Measurements from ENCODE around the gene BARHL2.

The BARHL2 gene

GRCh38 chr1:90710579-90711536, 6.2 kb downstream of the BARHL2 start:
- Histone ChIP-seq H3K4me3 (ENCODE audit: low read length in 2 of 2) (no peak overlapping the region), H3K4me1 (ENCODE audit: control insufficient read depth in 2 of 2, insufficient read depth in 2 of 2, low read length in 2 of 2) (peaks cover 0 to 2% of the 10 kb centered on the region in 2 donors), H3K9me3 (ENCODE audit: control insufficient read depth in 2 of 2, low read length in 2 of 2) (no peaks in the 10 kb centered on the region), H3K36me3 (ENCODE audit: control insufficient read depth in 2 of 2, insufficient read depth in 2 of 2, low read length in 2 of 2) (no peaks in the 10 kb centered on the region), H3K27me3 (ENCODE audit: control insufficient read depth in 2 of 2, insufficient read depth in 2 of 2, low read length in 2 of 2) (peaks cover 78 to 88% of the 10 kb centered on the region in 2 donors), H3K9ac (ENCODE audit: low read depth in 1 of 2, low read length in 2 of 2) (no peak overlapping the region), H3K27ac (ENCODE audit: low read depth in 2 of 2, low read length in 2 of 2) (no peak overlapping the region)

- H3K4me1 ChIP-seq (ENCODE audit: control insufficient read depth in 2 of 2, insufficient read depth in 2 of 2, low read length in 2 of 2) = peaks cover 0 to 2% of the 10 kb centered on the region in 2 donors
- H3K4me3 ChIP-seq (ENCODE audit: low read length in 2 of 2) = no peak overlapping the region
- H3K9ac ChIP-seq (ENCODE audit: low read depth in 1 of 2, low read length in 2 of 2) = no peak overlapping the region
- no peaks in the 10 kb centered on the region for H3K9me3 ChIP-seq (ENCODE audit: control insufficient read depth in 2 of 2, low read length in 2 of 2)
- no peaks in the 10 kb centered on the region for H3K36me3 ChIP-seq (ENCODE audit: control insufficient read depth in 2 of 2, insufficient read depth in 2 of 2, low read length in 2 of 2)
- no peak overlapping the region for H3K27ac ChIP-seq (ENCODE audit: low read depth in 2 of 2, low read length in 2 of 2)
- H3K27me3 ChIP-seq (ENCODE audit: control insufficient read depth in 2 of 2, insufficient read depth in 2 of 2, low read length in 2 of 2) = peaks cover 77 to 91% of the 10 kb centered on the region in 2 donors
Observed at GRCh38 chr1:90709535-90709934, 7.6 kb downstream of the BARHL2 start.

- Histone ChIP-seq H3K27me3 (ENCODE audit: control insufficient read depth in 2 of 2, insufficient read depth in 2 of 2, low read length in 2 of 2) (peaks cover 73 to 88% of the 10 kb centered on the region in 2 donors), H3K27ac (ENCODE audit: low read depth in 2 of 2, low read length in 2 of 2) (no peak overlapping the region), H3K9ac (ENCODE audit: low read depth in 1 of 2, low read length in 2 of 2) (no peak overlapping the region), H3K4me1 (ENCODE audit: control insufficient read depth in 2 of 2, insufficient read depth in 2 of 2, low read length in 2 of 2) (peaks cover 0 to 2% of the 10 kb centered on the region in 2 donors), H3K4me3 (ENCODE audit: low read length in 2 of 2) (no peak overlapping the region), H3K36me3 (ENCODE audit: control insufficient read depth in 2 of 2, insufficient read depth in 2 of 2, low read length in 2 of 2) (no peaks in the 10 kb centered on the region), H3K9me3 (ENCODE audit: control insufficient read depth in 2 of 2, low read length in 2 of 2) (no peaks in the 10 kb centered on the region)
Observed at GRCh38 chr1:90708826-90709225, 8.3 kb downstream of the BARHL2 start.

GRCh38 chr1:90708236-90708786, 8.8 kb downstream of the BARHL2 start:
- H3K27ac ChIP-seq (ENCODE audit: low read depth in 2 of 2, low read length in 2 of 2) = no peak overlapping the region
- no peak overlapping the region for H3K9ac ChIP-seq (ENCODE audit: low read depth in 1 of 2, low read length in 2 of 2)
- H3K4me3 ChIP-seq (ENCODE audit: low read length in 2 of 2) = no peak overlapping the region
- H3K9me3 ChIP-seq (ENCODE audit: control insufficient read depth in 2 of 2, low read length in 2 of 2) = no peaks in the 10 kb centered on the region
- peaks cover 68 to 83% of the 10 kb centered on the region in 2 donors for H3K27me3 ChIP-seq (ENCODE audit: control insufficient read depth in 2 of 2, insufficient read depth in 2 of 2, low read length in 2 of 2)
- peaks cover 0 to 2% of the 10 kb centered on the region in 2 donors for H3K4me1 ChIP-seq (ENCODE audit: control insufficient read depth in 2 of 2, insufficient read depth in 2 of 2, low read length in 2 of 2)
- no peaks in the 10 kb centered on the region for H3K36me3 ChIP-seq (ENCODE audit: control insufficient read depth in 2 of 2, insufficient read depth in 2 of 2, low read length in 2 of 2)

- peak overlapping the region; percentile 20 to 41 for H3K4me3 ChIP-seq (ENCODE audit: low read length in 2 of 2)
- no peaks in the 10 kb centered on the region for H3K36me3 ChIP-seq (ENCODE audit: control insufficient read depth in 2 of 2, insufficient read depth in 2 of 2, low read length in 2 of 2)
- H3K27me3 ChIP-seq (ENCODE audit: control insufficient read depth in 2 of 2, insufficient read depth in 2 of 2, low read length in 2 of 2) = peaks cover 59 to 74% of the 10 kb centered on the region in 2 donors
- H3K27ac ChIP-seq (ENCODE audit: low read depth in 2 of 2, low read length in 2 of 2) = no peak overlapping the region
- no peaks in the 10 kb centered on the region for H3K9me3 ChIP-seq (ENCODE audit: control insufficient read depth in 2 of 2, low read length in 2 of 2)
- no peak overlapping the region for H3K9ac ChIP-seq (ENCODE audit: low read depth in 1 of 2, low read length in 2 of 2)
- H3K4me1 ChIP-seq (ENCODE audit: control insufficient read depth in 2 of 2, insufficient read depth in 2 of 2, low read length in 2 of 2) = peaks cover 0 to 2% of the 10 kb centered on the region in 2 donors
Observed at GRCh38 chr1:90707363-90707710, 9.8 kb downstream of the BARHL2 start.

- no peaks in the 10 kb centered on the region for H3K36me3 ChIP-seq (ENCODE audit: control insufficient read depth in 2 of 2, insufficient read depth in 2 of 2, low read length in 2 of 2)
- peaks cover 0 to 2% of the 10 kb centered on the region in 2 donors for H3K4me1 ChIP-seq (ENCODE audit: control insufficient read depth in 2 of 2, insufficient read depth in 2 of 2, low read length in 2 of 2)
- H3K27me3 ChIP-seq (ENCODE audit: control insufficient read depth in 2 of 2, insufficient read depth in 2 of 2, low read length in 2 of 2) = peaks cover 54 to 74% of the 10 kb centered on the region in 2 donors
- H3K9ac ChIP-seq (ENCODE audit: low read depth in 1 of 2, low read length in 2 of 2) = no peak overlapping the region
- H3K27ac ChIP-seq (ENCODE audit: low read depth in 2 of 2, low read length in 2 of 2) = no peak overlapping the region
- no peaks in the 10 kb centered on the region for H3K9me3 ChIP-seq (ENCODE audit: control insufficient read depth in 2 of 2, low read length in 2 of 2)
- H3K4me3 ChIP-seq (ENCODE audit: low read length in 2 of 2) = peak overlapping the region; percentile 20 to 41
Observed at GRCh38 chr1:90706437-90707362, 10.4 kb downstream of the BARHL2 start.

- Histone ChIP-seq H3K9ac (ENCODE audit: low read depth in 1 of 2, low read length in 2 of 2) (no peak overlapping the region), H3K9me3 (ENCODE audit: control insufficient read depth in 2 of 2, low read length in 2 of 2) (no peaks in the 10 kb centered on the region)
Observed at GRCh38 chr1:90705956-90706355, 11.1 kb downstream of the BARHL2 start.

GRCh38 chr1:90704817-90705216, 12.3 kb downstream of the BARHL2 start:
- Histone ChIP-seq H3K27ac (ENCODE audit: low read depth in 2 of 2, low read length in 2 of 2) (no peak overlapping the region), H3K4me3 (ENCODE audit: low read length in 2 of 2) (no peak overlapping the region), H3K27me3 (ENCODE audit: control insufficient read depth in 2 of 2, insufficient read depth in 2 of 2, low read length in 2 of 2) (peaks cover 43 to 59% of the 10 kb centered on the region in 2 donors), H3K4me1 (ENCODE audit: control insufficient read depth in 2 of 2, insufficient read depth in 2 of 2, low read length in 2 of 2) (peaks cover 0 to 2% of the 10 kb centered on the region in 2 donors), H3K36me3 (ENCODE audit: control insufficient read depth in 2 of 2, insufficient read depth in 2 of 2, low read length in 2 of 2) (no peaks in the 10 kb centered on the region), H3K9ac (ENCODE audit: low read depth in 1 of 2, low read length in 2 of 2) (no peak overlapping the region), H3K9me3 (ENCODE audit: control insufficient read depth in 2 of 2, low read length in 2 of 2) (no peaks in the 10 kb centered on the region)

More at GRCh38 chr1:90705956-90706355, 11.1 kb downstream of the BARHL2 start:
- Histone ChIP-seq H3K4me1 (ENCODE audit: control insufficient read depth in 2 of 2, insufficient read depth in 2 of 2, low read length in 2 of 2) (peaks cover 0 to 2% of the 10 kb centered on the region in 2 donors), H3K27ac (ENCODE audit: low read depth in 2 of 2, low read length in 2 of 2) (no peak overlapping the region), H3K36me3 (ENCODE audit: control insufficient read depth in 2 of 2, insufficient read depth in 2 of 2, low read length in 2 of 2) (no peaks in the 10 kb centered on the region), H3K27me3 (ENCODE audit: control insufficient read depth in 2 of 2, insufficient read depth in 2 of 2, low read length in 2 of 2) (peaks cover 51 to 70% of the 10 kb centered on the region in 2 donors), H3K4me3 (ENCODE audit: low read length in 2 of 2) (no peak overlapping the region)

- H3K4me3 ChIP-seq (ENCODE audit: low read length in 2 of 2) = no peak overlapping the region
- no peak overlapping the region for H3K9ac ChIP-seq (ENCODE audit: low read depth in 1 of 2, low read length in 2 of 2)
- H3K36me3 ChIP-seq (ENCODE audit: control insufficient read depth in 2 of 2, insufficient read depth in 2 of 2, low read length in 2 of 2) = no peaks in the 10 kb centered on the region
- H3K4me1 ChIP-seq (ENCODE audit: control insufficient read depth in 2 of 2, insufficient read depth in 2 of 2, low read length in 2 of 2) = no peaks in the 10 kb centered on the region
- H3K27ac ChIP-seq (ENCODE audit: low read depth in 2 of 2, low read length in 2 of 2) = no peak overlapping the region
- peaks cover 0 to 2% of the 10 kb centered on the region in 2 donors for H3K27me3 ChIP-seq (ENCODE audit: control insufficient read depth in 2 of 2, insufficient read depth in 2 of 2, low read length in 2 of 2)
- no peaks in the 10 kb centered on the region for H3K9me3 ChIP-seq (ENCODE audit: control insufficient read depth in 2 of 2, low read length in 2 of 2)
Observed at GRCh38 chr1:90694846-90695245, 22.3 kb downstream of the BARHL2 start.
